Measurements from ENCODE around the gene FAM53B.
A peak's percentile ranks its signal among the peaks of the same experiment; 100 is the strongest.
"Not testable (repeated sequence)": the region's sequence is repeated elsewhere in the genome, so short reads cannot be mapped to it uniquely, and the experiment has no call there.

The FAM53B gene

GRCh38 chr10:124744102-124745050 lies at the start of gene FAM53B:
TSS of gene FAM53B (minus strand) at chr10:124744378. CDS start at chr10:124706713, 37,665 bp downstream.
- DNase-seq = peak; percentile 77 to 81

DNA sequence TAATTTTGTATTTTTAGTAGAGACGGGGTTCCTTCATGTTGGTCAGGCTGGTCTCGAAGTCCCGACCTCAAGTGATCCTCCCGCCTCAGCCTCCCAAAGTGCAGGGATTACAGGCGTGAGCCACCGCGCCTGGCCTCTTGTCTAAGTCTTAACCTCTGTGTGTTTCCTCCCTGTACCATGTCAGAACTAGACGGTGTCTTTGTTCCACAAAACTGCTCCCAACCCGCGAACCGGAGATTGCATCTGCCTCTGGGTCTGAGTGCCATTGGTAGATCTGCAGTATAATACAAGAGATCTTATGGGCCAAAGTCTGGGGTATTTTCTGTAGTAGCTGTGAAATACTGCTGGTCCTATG lies 48.8 kb upstream of the FAM53B start:
- no peak for DNase-seq

GRCh38 chr10:124791547-124792348 lies 47.6 kb upstream of the FAM53B start, which contains the start of gene EEF1AKMT2:
TSS of gene EEF1AKMT2 (minus strand) at chr10:124791887. CDS start at chr10:124791833, 54 bp downstream.
- DNase-seq = peak; percentile 85 to 86

DNA sequence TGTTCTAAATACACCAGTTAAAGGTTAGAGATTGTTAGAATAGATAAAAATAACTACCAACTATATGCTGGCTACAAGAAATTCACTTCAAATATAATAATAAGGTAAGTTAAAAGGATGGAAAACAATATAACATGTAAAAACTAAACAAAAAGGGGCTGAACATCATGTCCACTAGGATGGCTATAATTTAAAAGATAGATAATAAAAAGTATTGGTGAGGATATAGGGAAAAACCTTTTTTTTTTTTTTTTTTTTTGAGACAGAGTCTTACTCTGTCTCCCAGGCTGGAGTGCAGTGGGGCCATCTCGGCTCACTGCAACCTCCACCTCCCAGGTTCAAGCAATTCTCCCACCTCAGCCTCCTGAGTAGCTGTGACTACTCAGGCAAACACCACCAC lies 38.7 kb upstream of the FAM53B start:
- not testable (repeated sequence) for DNase-seq

- DNase-seq = no peak
Observed at GRCh38 chr10:124768791-124769190, 24.6 kb upstream of the FAM53B start.

DNA sequence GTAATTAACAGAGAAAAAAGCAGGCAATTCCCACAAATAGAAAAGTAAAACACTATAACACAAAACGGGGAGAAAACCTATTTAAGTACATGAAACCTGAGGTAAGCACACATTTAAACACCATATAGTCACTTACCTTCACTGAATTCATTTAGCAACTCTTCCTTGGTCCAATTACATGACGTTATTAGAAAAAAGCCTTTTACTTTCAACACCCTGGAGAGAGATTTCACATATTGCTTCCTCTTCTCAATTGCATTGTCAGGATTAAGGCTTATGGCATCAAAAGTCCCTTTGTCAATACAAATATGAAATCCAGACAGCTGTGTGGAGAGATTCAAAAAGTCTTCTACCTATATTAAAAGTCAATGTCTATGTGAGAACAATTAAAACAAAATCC lies 21.1 kb upstream of the FAM53B start:
- no peak for DNase-seq

DNA sequence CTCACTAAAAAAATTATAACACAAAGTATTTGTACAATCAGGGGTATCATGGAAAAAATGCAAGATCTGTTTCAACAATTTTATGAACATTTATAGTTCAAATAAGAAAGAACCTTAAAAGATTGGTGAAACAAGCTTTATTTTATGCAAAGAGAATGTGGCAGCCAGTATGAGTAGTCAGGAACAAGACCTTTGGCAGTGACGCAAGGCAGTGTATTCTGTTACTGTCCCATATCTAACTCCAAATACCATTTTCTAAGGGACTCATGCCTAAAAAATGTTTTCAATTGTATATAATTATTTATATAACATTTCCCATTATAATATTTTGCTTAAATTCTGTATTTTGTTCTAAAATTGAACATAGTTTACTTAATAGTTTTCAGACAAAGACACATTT lies 19.1 kb upstream of the FAM53B start:
- DNase-seq = no peak

DNA sequence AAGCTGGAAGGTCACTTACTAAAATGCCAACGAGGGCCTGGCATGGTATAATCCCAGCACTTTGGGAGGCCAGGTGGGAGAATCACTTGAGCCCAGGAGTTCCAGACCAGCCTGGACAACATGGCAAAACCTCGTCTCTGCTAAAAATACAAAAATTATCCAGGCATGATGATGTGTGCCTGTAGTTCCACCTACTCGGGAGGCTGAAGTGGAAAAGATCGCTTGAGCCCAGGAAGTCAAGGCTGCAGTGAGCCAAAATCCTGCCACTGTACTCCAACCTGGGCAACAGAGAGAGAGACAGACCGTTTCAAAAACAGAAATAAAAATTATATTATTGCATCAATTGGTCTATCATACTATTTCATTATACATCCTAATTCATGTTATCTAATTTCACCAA lies 18.1 kb upstream of the FAM53B start:
- no peak for DNase-seq

DNA sequence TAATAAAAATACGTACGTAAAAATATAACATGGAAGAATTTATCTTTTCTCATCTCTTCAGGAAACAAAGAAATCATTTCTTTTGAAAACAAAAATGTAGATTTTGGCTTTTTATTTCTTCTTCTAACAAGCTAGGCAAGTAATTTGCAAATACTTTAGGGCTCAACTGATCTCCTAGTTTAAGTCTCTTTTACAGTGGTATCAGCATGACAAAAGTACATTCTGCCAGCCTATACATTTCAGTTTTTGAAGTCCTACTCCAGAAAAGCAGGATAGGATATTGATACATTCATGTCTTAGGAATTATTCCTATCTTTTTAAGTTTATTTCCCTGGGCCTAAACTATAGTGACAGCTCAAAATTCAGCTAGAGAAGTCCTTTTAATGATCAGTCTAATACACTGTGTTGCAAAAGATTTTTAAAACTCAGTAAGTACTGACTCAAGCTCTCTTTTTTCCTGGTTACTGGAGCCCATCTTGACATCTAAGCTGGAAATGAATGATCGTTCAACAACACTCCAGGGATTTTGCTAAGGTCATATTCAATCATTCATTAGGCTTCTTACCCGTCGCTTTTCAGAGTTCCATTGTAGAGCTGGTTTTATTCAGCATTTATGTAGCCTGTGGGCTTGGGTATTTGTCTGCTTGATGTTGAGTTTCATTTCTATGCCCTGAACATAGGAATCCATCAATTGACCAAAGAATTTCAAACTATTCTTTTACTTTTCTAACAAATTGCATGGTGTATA lies 12.2 kb upstream of the FAM53B start:
- DNase-seq = no peak

DNA sequence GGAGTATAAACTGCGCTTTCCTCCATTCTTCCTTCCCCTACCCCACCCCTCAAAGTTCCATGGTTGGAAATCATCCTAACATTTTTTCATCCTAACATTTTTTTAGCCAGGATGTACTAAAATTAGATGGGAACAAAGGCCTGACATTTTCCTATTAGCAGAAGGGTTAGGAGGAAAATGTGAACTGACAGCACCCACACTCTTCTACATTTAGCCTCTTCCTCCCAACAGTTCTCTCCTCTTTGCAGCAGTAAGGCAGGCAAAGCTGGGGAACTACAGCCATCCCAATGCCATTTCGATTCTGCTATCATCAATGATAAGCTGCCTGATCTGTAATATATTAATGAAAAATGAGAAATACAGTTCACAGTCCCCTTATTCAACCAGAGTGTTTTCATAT lies 11.4 kb upstream of the FAM53B start:
- DNase-seq = no peak

DNA sequence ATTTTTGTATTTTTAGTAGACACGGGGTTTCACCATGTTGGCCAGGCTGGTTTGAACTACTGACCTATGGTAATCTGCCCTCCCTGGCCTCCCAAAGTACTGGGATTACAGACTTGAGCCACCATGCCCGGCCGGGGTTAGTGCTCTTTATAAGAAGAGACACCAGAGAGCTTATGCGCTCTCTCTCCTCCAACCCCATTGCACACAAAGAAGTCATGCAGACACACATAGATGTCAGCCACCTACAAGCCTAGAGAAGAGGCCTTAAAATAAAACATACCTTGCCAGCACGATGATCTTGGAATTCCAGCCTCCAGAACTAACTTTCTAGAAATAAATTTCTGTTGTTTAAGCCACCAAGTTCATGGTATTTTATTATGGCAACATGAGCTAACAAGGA lies 10.0 kb upstream of the FAM53B start:
- DNase-seq = no peak

DNA sequence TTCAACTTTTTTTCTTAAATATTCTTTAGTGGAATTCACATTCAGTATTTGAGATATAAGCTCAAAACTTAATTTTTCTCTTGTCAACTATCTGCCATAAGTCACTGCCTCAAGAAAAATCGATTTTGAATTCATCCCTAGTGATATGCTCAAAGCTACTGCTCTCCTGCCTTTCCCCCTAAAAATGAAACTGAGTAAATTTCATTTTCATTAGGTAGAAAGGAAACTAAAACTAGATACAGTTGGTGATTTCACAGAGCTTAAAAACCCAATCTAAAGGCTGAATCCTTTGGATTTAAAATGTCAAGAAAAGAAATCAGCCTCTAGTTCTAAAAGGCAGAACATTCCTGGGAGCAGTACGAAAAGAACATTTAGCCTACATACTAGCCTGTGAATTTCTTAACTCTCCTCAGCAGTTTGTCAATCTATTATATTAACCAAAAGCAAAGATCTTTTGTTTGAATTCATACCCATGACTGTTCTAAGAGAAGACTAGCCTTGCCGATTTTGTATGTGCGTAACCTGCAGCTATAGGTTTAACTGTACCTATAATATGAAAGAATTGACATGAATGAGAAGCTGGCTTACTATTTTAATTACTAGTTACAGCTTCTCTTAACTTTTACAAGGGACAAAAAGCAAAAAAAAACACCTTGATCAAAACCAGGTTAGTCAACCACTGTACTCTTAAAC lies 4.9 kb upstream of the FAM53B start:
- DNase-seq = no peak

- no peak for DNase-seq
Observed at GRCh38 chr10:124748166-124748565, 4.0 kb upstream of the FAM53B start.

DNA sequence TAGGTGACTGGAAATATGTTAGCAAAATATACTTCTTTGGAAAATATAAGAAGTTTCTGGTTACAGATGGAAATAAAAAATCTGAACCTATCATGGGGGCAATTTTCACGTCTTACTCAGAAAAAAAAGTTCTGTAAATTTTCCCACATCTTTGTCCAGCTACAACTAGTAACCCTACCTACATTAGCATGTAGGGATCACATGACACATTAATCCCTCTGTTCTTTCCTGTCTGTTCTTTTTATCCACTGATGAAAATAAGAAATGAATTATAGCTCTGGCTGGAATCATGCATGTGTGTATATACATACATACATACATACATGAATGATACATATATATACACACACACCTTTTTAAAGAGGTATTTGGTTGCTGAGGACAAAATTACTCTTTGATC lies 3.6 kb upstream of the FAM53B start:
- no peak for DNase-seq

DNA sequence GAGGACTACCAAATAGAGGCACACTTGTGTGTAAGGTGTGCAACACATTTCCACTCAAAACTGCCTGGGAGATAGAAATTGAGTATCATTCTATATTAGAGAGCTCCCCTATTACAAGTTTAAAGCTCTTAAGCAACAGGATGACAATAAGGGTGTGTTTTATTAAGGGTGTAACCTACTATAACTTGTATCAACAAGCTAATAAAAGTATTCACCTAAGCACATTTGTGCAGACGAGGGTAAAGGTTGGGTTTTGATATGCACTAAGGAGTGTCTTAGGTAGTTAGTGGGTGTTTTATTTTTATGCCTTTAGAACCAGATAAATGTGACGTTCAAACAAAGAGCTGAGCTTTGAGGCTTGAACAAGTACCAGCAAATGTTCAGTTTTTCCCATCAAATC lies 2.8 kb upstream of the FAM53B start:
- no peak for DNase-seq

- not testable (repeated sequence) for DNase-seq
Observed at GRCh38 chr10:124746447-124746846, 2.3 kb upstream of the FAM53B start.

DNA sequence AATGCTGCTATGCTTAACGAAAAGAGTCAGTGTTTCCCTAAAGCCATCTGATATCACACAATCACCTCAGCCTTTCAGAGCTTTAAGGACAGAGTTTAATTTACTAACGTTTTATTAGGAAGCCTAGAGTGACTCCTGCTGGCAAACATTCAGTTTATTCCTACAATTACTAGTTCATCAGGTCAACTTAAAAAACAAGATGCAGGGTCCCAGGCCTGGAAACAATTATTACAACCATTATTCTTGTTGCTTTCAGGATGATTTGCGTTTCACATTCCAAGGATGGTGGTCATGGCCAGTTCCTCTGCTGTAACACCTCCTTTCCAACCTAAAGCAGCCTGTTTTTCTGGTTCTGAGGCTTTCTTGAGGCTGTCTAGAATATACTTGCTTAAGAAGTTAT lies 1.5 kb upstream of the FAM53B start:
- peak in 1 of 2 donors; percentile 79 for DNase-seq

DNA sequence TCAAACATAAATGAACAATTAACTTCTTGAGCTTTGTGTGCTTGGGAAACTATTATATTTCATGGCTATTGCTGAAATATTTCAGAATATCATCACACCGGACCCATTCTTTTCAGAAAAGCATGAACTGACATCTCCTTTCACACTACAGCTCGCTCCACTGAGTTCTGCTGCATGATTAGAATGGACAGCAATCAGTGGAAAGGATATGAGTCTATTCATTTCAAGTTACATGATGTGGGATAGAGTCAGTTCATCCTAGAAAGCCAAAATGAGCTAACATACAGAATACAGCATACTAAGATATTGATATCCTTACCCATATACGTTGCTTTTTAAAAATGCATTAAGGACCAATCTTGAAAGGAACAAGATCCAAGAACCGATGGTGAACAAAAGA lies 1.1 kb upstream of the FAM53B start:
- DNase-seq = no peak

DNA sequence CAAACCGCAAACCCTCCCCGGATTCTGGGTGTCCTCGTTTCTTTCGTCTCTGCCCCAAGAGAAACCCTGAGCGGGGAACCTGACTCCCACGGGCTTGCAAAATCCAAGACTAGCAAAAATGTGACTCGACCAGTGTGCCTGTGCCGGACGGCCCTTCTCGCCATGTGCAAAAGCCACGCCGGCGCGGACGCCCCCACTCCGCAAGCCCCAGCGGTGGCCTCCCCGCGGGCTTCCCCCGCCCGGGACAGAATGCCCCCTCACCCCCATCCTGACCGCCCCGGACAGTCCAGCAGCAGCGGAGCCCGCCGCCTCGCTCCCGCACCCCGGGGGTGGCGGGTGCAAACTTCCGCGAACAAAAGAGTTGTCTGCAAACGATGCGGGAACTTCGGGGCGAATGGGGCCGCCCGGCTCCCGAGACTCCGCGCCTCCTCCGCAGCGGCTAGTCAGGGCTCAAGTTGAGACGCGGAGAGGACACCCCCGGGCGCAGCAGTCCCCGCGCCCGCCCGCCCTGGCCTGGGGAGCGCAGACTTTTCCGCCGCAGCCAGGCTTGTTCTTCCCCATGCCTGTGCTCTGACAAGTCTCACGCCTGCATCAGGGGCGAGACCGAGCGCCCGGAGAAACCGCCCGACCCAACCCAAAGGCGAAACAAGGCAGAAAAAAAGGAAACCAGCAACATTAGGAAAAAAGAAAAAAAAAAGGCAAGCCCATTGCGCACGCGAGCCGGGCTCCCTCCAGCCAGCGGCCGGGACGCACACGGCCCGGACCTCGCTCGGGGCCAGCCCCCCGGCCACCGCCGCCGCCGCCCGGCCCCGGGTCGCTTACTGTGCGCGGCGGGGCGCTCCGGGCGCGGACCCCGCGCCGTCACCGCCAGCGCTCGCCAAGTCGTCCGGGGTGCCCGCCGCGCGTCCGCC lies 732 bp downstream of the FAM53B start:
- DNase-seq = peak in 1 of 2 donors; percentile 24

- no peak for DNase-seq
Observed at GRCh38 chr10:124742413-124743190, 1.6 kb downstream of the FAM53B start.
